Natural killer cell (primary cell): Measurements from ENCODE around the gene CCDC30. TPM values are rescaled to one million over a fixed set of nuclear protein-coding genes. Genes with fewer than 3 reads are reported as not detected.

Source experiments
- ATAC-seq, 3 donors: fragments of 150-1000 bp in 2 of 3; fragments of 200-7000 bp in 1 of 3; cut with Tn5 transposase; 1 replicate in 1 of 3; 2 replicates in 2 of 3; pipeline ENCODE4 v1.10.0; 2021; ENCODE audit warnings: mild to moderate bottlenecking in 2 of 3, moderate library complexity in 2 of 3
- DNase-seq, 2 donors: peaks; one replicate each; pipeline versions ENCODE4 v3.0.0 to v3.0.0-alpha.2; 2013 to 2021; ENCODE audit warnings: mixed read lengths in 1 of 2
- H3K27ac ChIP-seq: one replicate; pipeline ENCODE4 v1.5.1; 2013; ENCODE audit warnings: mild to moderate bottlenecking, low read length
- H3K27me3 ChIP-seq: one replicate; pipeline ENCODE4 v1.6.1; 2013; ENCODE audit warnings: low read length; ENCODE audit not compliant: control insufficient read depth, insufficient read depth
- H3K36me3 ChIP-seq: one replicate; pipeline ENCODE4 v1.6.1; 2013; ENCODE audit warnings: low read length; ENCODE audit not compliant: control insufficient read depth, insufficient read depth
- H3K4me1 ChIP-seq: one replicate; pipeline ENCODE4 v1.6.1; 2013; ENCODE audit warnings: low read length; ENCODE audit not compliant: control insufficient read depth, insufficient read depth
- H3K4me3 ChIP-seq: one replicate; pipeline ENCODE4 v1.5.1; 2013; ENCODE audit warnings: low read length
- H3K9me3 ChIP-seq: one replicate; pipeline ENCODE4 v1.6.1; 2013; ENCODE audit warnings: low read length; ENCODE audit not compliant: control insufficient read depth, insufficient read depth
- H3K27ac Mint-ChIP-seq, 2 donors: one replicate each; pipeline ENCODE4 v1.8.0; 2022; ENCODE audit warnings: mild to moderate bottlenecking in 2 of 2, mixed read lengths in 2 of 2, moderate library complexity in 1 of 2
- H3K27me3 Mint-ChIP-seq, 2 donors: one replicate each; pipeline ENCODE4 v1.8.0; 2022; ENCODE audit warnings: low read depth in 2 of 2, mixed read lengths in 2 of 2
- H3K36me3 Mint-ChIP-seq: one replicate; pipeline ENCODE4 v1.8.0; 2022; ENCODE audit warnings: mixed read lengths
- H3K4me1 Mint-ChIP-seq, 2 donors: one replicate each; pipeline ENCODE4 v1.8.0; 2022; ENCODE audit warnings: mixed read lengths in 2 of 2
- H3K4me3 Mint-ChIP-seq: one replicate; pipeline ENCODE4 v1.8.0; 2022; ENCODE audit warnings: mild to moderate bottlenecking, moderate library complexity, mixed read lengths
- H3K9me3 Mint-ChIP-seq, 2 donors: one replicate each; pipeline ENCODE4 v1.8.0; 2022; ENCODE audit warnings: mixed read lengths in 2 of 2
- CTCF ChIP-seq: fragments of 200-600 bp; IDR thresholded peaks from one replicate; pipeline ENCODE4 v1.8.0; 2022; ENCODE audit warnings: antibody characterized with exemption
- WGBS: methylation state at CpG from one replicate; pipeline ENCODE4 v1.1.7; 2013; ENCODE audit warnings: missing lambda C conversion rate; ENCODE audit not compliant: insufficient coverage; 5-methylcytosine and 5-hydroxymethylcytosine counted together
- intact Hi-C: fragments of 100-400 bp; cut with micrococcal nuclease; formaldehyde crosslinking; loops from one replicate; pipeline ENCODE4 v1.14.2; 2022
- total RNA-seq, 4 donors: library from RNA; stranded (reverse); fragments of 120-200 nt in 1 of 4; gene quantifications; one replicate each; pipeline versions ENCODE4 v1.2.3 to v1.2.4, GENCODE V29; 2013 to 2022

The CCDC30 gene
- total RNA-seq, 3 donors from 2014 or later (not counting 1 experiment from before 2014, with no cell fraction given): 4.5 to 6.1 (median 5.0) TPM

- Histone ChIP-seq H3K4me3 (no peak overlapping the region), H3K27me3 (no peaks in the 10 kb centered on the region), H3K36me3 (no peaks in the 10 kb centered on the region), H3K4me1 (peaks cover 4% of the 10 kb centered on the region), H3K9me3 (no peaks in the 10 kb centered on the region), H3K27ac (no peak overlapping the region)
- H3K4me1 Mint-ChIP-seq: peaks cover 5% of the 10 kb centered on the region in 2 donors
- no peak for TF ChIP-seq CTCF
- H3K27me3 Mint-ChIP-seq: peaks cover 10 to 32% of the 10 kb centered on the region in 2 donors
- DNase-seq: no peak
- ATAC-seq: no peak
- no peak overlapping the region for H3K4me3 Mint-ChIP-seq
- intact Hi-C loops: no loop called here
- no peaks in the 10 kb centered on the region for H3K9me3 Mint-ChIP-seq
- no peak overlapping the region for H3K27ac Mint-ChIP-seq
- no peaks in the 10 kb centered on the region for H3K36me3 Mint-ChIP-seq
- 51% methylated on average over 10 of the region's 10 CpGs for WGBS
Observed at GRCh38 chr1:42420911-42421585, 42.0 kb upstream of the CCDC30 start.

GRCh38 chr1:42422737-42423136 lies 40.3 kb upstream of the CCDC30 start:
- H3K36me3 ChIP-seq: no peaks in the 10 kb centered on the region
- intact Hi-C loops: no loop called here
- Mint-ChIP-seq H3K9me3 (no peaks in the 10 kb centered on the region), H3K27me3 (peaks cover 10 to 32% of the 10 kb centered on the region in 2 donors), H3K4me1 (peaks cover 5% of the 10 kb centered on the region in 2 donors), H3K27ac (no peak overlapping the region), H3K4me3 (no peak overlapping the region), H3K36me3 (no peaks in the 10 kb centered on the region)
- TF ChIP-seq CTCF: no peak
- ATAC-seq: no peak
- no peaks in the 10 kb centered on the region for H3K27me3 ChIP-seq
- H3K27ac ChIP-seq: no peak overlapping the region
- no peak for DNase-seq
- no peak overlapping the region for H3K4me3 ChIP-seq
- H3K9me3 ChIP-seq: no peaks in the 10 kb centered on the region
- WGBS: 92% methylated on average over 9 of the region's 9 CpGs
- H3K4me1 ChIP-seq: peaks cover 4% of the 10 kb centered on the region

- Histone ChIP-seq H3K27me3 (no peaks in the 10 kb centered on the region), H3K36me3 (no peaks in the 10 kb centered on the region), H3K27ac (no peak overlapping the region), H3K4me1 (peaks cover 4% of the 10 kb centered on the region), H3K9me3 (no peaks in the 10 kb centered on the region), H3K4me3 (no peak overlapping the region)
- Mint-ChIP-seq H3K27ac (no peak overlapping the region), H3K4me3 (no peak overlapping the region), H3K9me3 (no peaks in the 10 kb centered on the region), H3K4me1 (peaks cover 5% of the 10 kb centered on the region in 2 donors), H3K36me3 (no peaks in the 10 kb centered on the region), H3K27me3 (peaks cover 10 to 32% of the 10 kb centered on the region in 2 donors)
- no peak for TF ChIP-seq CTCF
- WGBS: 91% methylated on average over 3 of the region's 3 CpGs
- DNase-seq (no peak), ATAC-seq (no peak)
- intact Hi-C loops: no loop called here
Observed at GRCh38 chr1:42423681-42424080, 39.4 kb upstream of the CCDC30 start.

GRCh38 chr1:42424201-42424600 lies 38.9 kb upstream of the CCDC30 start:
- H3K27me3 ChIP-seq: no peaks in the 10 kb centered on the region
- no peak overlapping the region for H3K4me3 ChIP-seq
- Mint-ChIP-seq H3K36me3 (no peaks in the 10 kb centered on the region), H3K4me3 (no peak overlapping the region), H3K9me3 (no peaks in the 10 kb centered on the region), H3K27me3 (peaks cover 10 to 32% of the 10 kb centered on the region in 2 donors), H3K4me1 (peaks cover 5% of the 10 kb centered on the region in 2 donors), H3K27ac (no peak overlapping the region)
- DNase-seq: no peak
- H3K9me3 ChIP-seq: no peaks in the 10 kb centered on the region
- WGBS: 89% methylated on average over 4 of the region's 4 CpGs
- H3K27ac ChIP-seq: no peak overlapping the region
- H3K36me3 ChIP-seq: no peaks in the 10 kb centered on the region
- TF ChIP-seq CTCF: no peak
- intact Hi-C loops: no loop called here
- peaks cover 4% of the 10 kb centered on the region for H3K4me1 ChIP-seq
- ATAC-seq: no peak
